Measurements from ENCODE around the gene EQTN. TPM values are rescaled to one million over a fixed set of nuclear protein-coding genes. Genes with fewer than 3 reads are reported as not detected.

The EQTN gene
- total and polyA plus RNA-seq, 10 of the 15 experiments (the other 5 are each of a cell fraction or from before 2014, with no cell fraction given), result not detected

DNA sequence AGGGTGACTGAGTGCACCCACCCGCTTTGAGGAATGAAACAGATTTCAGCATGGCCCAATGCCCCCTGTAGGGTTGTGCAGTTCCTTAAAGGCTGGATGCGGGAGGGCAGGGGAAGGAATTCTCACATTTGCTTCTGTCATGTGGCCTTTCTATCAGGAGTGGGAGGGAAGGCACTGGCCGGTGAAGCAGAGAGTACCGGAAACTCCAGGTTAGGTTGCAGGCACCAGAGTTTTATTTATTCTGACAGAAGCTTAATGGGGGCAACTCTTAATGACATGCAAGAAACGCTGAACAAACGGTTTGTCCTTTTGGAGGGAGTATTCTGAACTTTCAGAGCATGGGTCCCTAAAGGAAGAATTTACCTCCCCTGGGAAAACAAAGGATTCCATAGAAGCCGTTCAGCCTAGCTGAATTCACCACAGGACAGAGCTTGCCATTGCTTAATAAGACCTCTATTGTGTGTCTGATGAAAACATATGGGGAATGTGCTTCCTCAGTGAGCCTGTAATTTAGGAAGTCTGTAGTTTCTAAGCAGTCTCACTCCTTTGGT is 44.1 kb upstream of the EQTN start:
- BruUV-seq (replicated peaks), result no TSS peak
- SMC1A ChIA-PET (ENCODE audit: uncharacterized antibody, unreplicated experiment), result interaction anchor here (0.7 to 1.8 kb wide), 3 partner anchors 8 to 189 kb away, joined by 3 to 5 read pairs (median 4); partner anchors contain the start of gene MOB3B
- intact Hi-C loops (cut with micrococcal nuclease; ENCODE audit: unreplicated experiment), result no loop called here
- FAIRE-seq (no peak), ATAC-seq (no peak), DNase-seq (ENCODE audit: low read depth, low spot score) (no peak)
- no peak for TF ChIP-seq SPI1 (IDR thresholded peaks at IDR 0.05; ENCODE audit: borderline replicate concordance, insufficient read depth, low read depth, low read length)
- no peak for TF ChIP-seq RBBP5 (conservative IDR thresholded peaks at IDR 0.05)
- TF ChIP-seq CBX3 (IDR thresholded peaks at IDR 0.05; ENCODE audit: borderline replicate concordance, low read depth), result no peak
- no peak for TF ChIP-seq EZH2 (IDR thresholded peaks at IDR 0.05; ENCODE audit: borderline replicate concordance, control insufficient read depth, low read depth, low read length)
- no peak for TF ChIP-seq NFYA (IDR thresholded peaks at IDR 0.05; ENCODE audit: borderline replicate concordance, low read depth, low read length)
- TF ChIP-seq GATAD2B (conservative IDR thresholded peaks at IDR 0.05; ENCODE audit: low read depth), result no peak
- TF ChIP-seq ZNF217 (IDR thresholded peaks at IDR 0.05), result no peak
- CTCF ChIA-PET, result interaction anchor here (1.4 to 1.7 kb wide), 2 partner anchors 7 to 189 kb away, joined by 4 to 6 read pairs; partner anchors contain the start of gene MOB3B
- H3K36me3 ChIP-seq (ENCODE audit: control insufficient read depth in 2 of 2, insufficient read depth in 2 of 2, low read length in 1 of 2), result no peaks in the 10 kb centered on the region
- H3K27ac ChIP-seq (ENCODE audit: control insufficient read depth, insufficient read depth), result no peak overlapping the region
- no peaks in the 10 kb centered on the region for H3K4me1 ChIP-seq (ENCODE audit: control insufficient read depth, insufficient read depth, low read length)
- H3K9me3 ChIP-seq (replicated peaks; ENCODE audit: control insufficient read depth, insufficient read depth, low read length), result no peaks in the 10 kb centered on the region
- no peaks in the 10 kb centered on the region for H3K79me2 ChIP-seq (ENCODE audit: control insufficient read depth, insufficient read depth, low read length)
- no peak overlapping the region for H3K9ac ChIP-seq (ENCODE audit: control insufficient read depth, insufficient read depth, low read length)
- WGBS (ENCODE audit: insufficient coverage, insufficient replicate concordance, low lambda C conversion rate, missing lambda C conversion rate), result 69% methylated on average over 7 of the region's 7 CpGs
- POLR2A ChIA-PET, result no interaction called here
- no peak overlapping the region for H2AFZ ChIP-seq (ENCODE audit: control insufficient read depth, low read depth, low read length)
- in situ Hi-C loops (cut with MboI), result no loop called here
- H3K4me3 ChIP-seq, result no peak overlapping the region
- no peak overlapping the region for H3K4me2 ChIP-seq (ENCODE audit: control insufficient read depth, insufficient read depth)
- RAD21 ChIA-PET (ENCODE audit: unreplicated experiment), result no interaction called here
- no peaks in the 10 kb centered on the region for H3K27me3 ChIP-seq (replicated peaks in 1 of 2; ENCODE audit: control insufficient read depth in 2 of 2, insufficient read depth in 2 of 2, low read length in 1 of 2)
- H4K20me1 ChIP-seq (ENCODE audit: control insufficient read depth, insufficient read depth), result no peaks in the 10 kb centered on the region

- in situ Hi-C loops (cut with MboI) (no loop called here), intact Hi-C loops (cut with micrococcal nuclease; ENCODE audit: unreplicated experiment) (no loop called here)
- BruUV-seq (replicated peaks), result no TSS peak
- TF ChIP-seq NFYB (IDR thresholded peaks at IDR 0.05; ENCODE audit: insufficient read depth, low read depth, low read length) (no peak), KLF5 (IDR thresholded peaks at IDR 0.05; ENCODE audit: partially characterized antibody) (no peak), KDM1A (IDR thresholded peaks at IDR 0.05; ENCODE audit: borderline replicate concordance) (no peak), SMAD5 (IDR thresholded peaks at IDR 0.05; ENCODE audit: low read depth) (no peak)
- TF ChIP-seq, protein P1, sequence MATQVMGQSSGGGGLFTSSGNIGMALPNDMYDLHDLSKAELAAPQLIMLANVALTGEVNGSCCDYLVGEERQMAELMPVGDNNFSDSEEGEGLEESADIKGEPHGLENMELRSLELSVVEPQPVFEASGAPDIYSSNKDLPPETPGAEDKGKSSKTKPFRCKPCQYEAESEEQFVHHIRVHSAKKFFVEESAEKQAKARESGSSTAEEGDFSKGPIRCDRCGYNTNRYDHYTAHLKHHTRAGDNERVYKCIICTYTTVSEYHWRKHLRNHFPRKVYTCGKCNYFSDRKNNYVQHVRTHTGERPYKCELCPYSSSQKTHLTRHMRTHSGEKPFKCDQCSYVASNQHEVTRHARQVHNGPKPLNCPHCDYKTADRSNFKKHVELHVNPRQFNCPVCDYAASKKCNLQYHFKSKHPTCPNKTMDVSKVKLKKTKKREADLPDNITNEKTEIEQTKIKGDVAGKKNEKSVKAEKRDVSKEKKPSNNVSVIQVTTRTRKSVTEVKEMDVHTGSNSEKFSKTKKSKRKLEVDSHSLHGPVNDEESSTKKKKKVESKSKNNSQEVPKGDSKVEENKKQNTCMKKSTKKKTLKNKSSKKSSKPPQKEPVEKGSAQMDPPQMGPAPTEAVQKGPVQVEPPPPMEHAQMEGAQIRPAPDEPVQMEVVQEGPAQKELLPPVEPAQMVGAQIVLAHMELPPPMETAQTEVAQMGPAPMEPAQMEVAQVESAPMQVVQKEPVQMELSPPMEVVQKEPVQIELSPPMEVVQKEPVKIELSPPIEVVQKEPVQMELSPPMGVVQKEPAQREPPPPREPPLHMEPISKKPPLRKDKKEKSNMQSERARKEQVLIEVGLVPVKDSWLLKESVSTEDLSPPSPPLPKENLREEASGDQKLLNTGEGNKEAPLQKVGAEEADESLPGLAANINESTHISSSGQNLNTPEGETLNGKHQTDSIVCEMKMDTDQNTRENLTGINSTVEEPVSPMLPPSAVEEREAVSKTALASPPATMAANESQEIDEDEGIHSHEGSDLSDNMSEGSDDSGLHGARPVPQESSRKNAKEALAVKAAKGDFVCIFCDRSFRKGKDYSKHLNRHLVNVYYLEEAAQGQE (IDR thresholded peaks at IDR 0.05; ENCODE audit: low read depth, low read length), result no peak
These were observed 43.3 kb upstream of the EQTN start for GRCh38 chr9:27340285-27340674.

More at GRCh38 chr9:27340285-27340674, 43.3 kb upstream of the EQTN start:
- no peaks in the 10 kb centered on the region for H4K20me1 ChIP-seq (ENCODE audit: control insufficient read depth, insufficient read depth)
- 67% methylated on average over 5 of the region's 5 CpGs for WGBS (ENCODE audit: insufficient coverage, insufficient replicate concordance, low lambda C conversion rate, missing lambda C conversion rate)
- no peaks in the 10 kb centered on the region for H3K79me2 ChIP-seq (ENCODE audit: control insufficient read depth, insufficient read depth, low read length)
- H2AFZ ChIP-seq (ENCODE audit: control insufficient read depth, low read depth, low read length), result no peak overlapping the region
- ATAC-seq (no peak), FAIRE-seq (no peak), DNase-seq (ENCODE audit: low read depth, low spot score) (no peak)
- no peaks in the 10 kb centered on the region for H3K4me1 ChIP-seq (ENCODE audit: control insufficient read depth, insufficient read depth, low read length)
- no peak overlapping the region for H3K4me3 ChIP-seq
- no peak overlapping the region for H3K9ac ChIP-seq (ENCODE audit: control insufficient read depth, insufficient read depth, low read length)
- ChIA-PET POLR2A (no interaction called here), RAD21 (ENCODE audit: unreplicated experiment) (no interaction called here), SMC1A (ENCODE audit: uncharacterized antibody, unreplicated experiment) (interaction anchor here (1.8 kb wide), 1 partner anchor 190 kb away, joined by 5 read pairs; the partner anchor contains the start of gene MOB3B), CTCF (no interaction called here)
- H3K27ac ChIP-seq (ENCODE audit: control insufficient read depth, insufficient read depth), result no peak overlapping the region
- H3K36me3 ChIP-seq (ENCODE audit: control insufficient read depth in 2 of 2, insufficient read depth in 2 of 2, low read length in 1 of 2), result no peaks in the 10 kb centered on the region
- no peaks in the 10 kb centered on the region for H3K27me3 ChIP-seq (replicated peaks in 1 of 2; ENCODE audit: control insufficient read depth in 2 of 2, insufficient read depth in 2 of 2, low read length in 1 of 2)
- no peak overlapping the region for H3K4me2 ChIP-seq (ENCODE audit: control insufficient read depth, insufficient read depth)
- H3K9me3 ChIP-seq (replicated peaks; ENCODE audit: control insufficient read depth, insufficient read depth, low read length), result no peaks in the 10 kb centered on the region
